GM12873 (cell line): Measurements from ENCODE around the gene DMBT1.

Experiments used
- CTCF ChIP-seq: IDR thresholded peaks from 2 replicates; pipeline ENCODE4 v1.5.1; 2012; ENCODE audit warnings: low read depth, mild to moderate bottlenecking, moderate library complexity, low read length, control low read depth; ENCODE audit not compliant: insufficient read depth; ENCODE audit errors: missing control alignments

DMBT1 gene

GRCh38 chr10:122532601-122533296 is 27.8 kb upstream of the DMBT1 start:
- TF ChIP-seq CTCF = no peak

- no peak for TF ChIP-seq CTCF
These were observed 23.0 kb upstream of the DMBT1 start for GRCh38 chr10:122537545-122537944.

- no peak for TF ChIP-seq CTCF
These were observed 19.0 kb upstream of the DMBT1 start for GRCh38 chr10:122541541-122542002.

GRCh38 chr10:122543676-122544445 is 16.7 kb upstream of the DMBT1 start:
- no peak for TF ChIP-seq CTCF

GRCh38 chr10:122544493-122544892 is 16.1 kb upstream of the DMBT1 start:
- TF ChIP-seq CTCF = no peak

GRCh38 chr10:122546242-122546641 is 14.3 kb upstream of the DMBT1 start:
- no peak for TF ChIP-seq CTCF

- TF ChIP-seq CTCF = no peak
These were observed 12.0 kb upstream of the DMBT1 start for GRCh38 chr10:122548407-122549085.
